HG03558 (cell line): ENCODE data around the gene ZNF136.

Experiments used
- ATAC-seq: cut with Tn5 transposase; IDR thresholded peaks from one replicate; pipeline ENCODE4 v1.9.1; 2021; ENCODE audit warnings: moderate number of reproducible peaks; ENCODE audit not compliant: unreplicated experiment; ENCODE audit errors: extremely low read depth

The ZNF136 gene

GRCh38 chr19:12180377-12180776, 17.5 kb downstream of the ZNF136 start:
- ATAC-seq: no peak

- ATAC-seq: no peak
Measured at GRCh38 chr19:12187625-12188024, 24.7 kb downstream of the ZNF136 start.

GRCh38 chr19:12194827-12195731, 32.2 kb downstream of the ZNF136 start:
- no peak for ATAC-seq

GRCh38 chr19:12198136-12198535, 35.2 kb downstream of the ZNF136 start:
- no peak for ATAC-seq

GRCh38 chr19:12199757-12200419, 37.0 kb downstream of the ZNF136 start:
- no peak for ATAC-seq

- ATAC-seq: no peak
Measured at GRCh38 chr19:12202250-12202649, 39.4 kb downstream of the ZNF136 start.

- no peak for ATAC-seq
Measured at GRCh38 chr19:12205296-12205695, 42.4 kb downstream of the ZNF136 start.

GRCh38 chr19:12208221-12208620, 45.3 kb downstream of the ZNF136 start:
- ATAC-seq: no peak

GRCh38 chr19:12217332-12217731, 54.4 kb downstream of the ZNF136 start:
- ATAC-seq: no peak

- ATAC-seq: no peak
Measured at GRCh38 chr19:12222980-12223630, 60.2 kb downstream of the ZNF136 start.

- no peak for ATAC-seq
Measured at GRCh38 chr19:12224676-12225075, 61.8 kb downstream of the ZNF136 start.

GRCh38 chr19:12229990-12230389, 67.1 kb downstream of the ZNF136 start:
- no peak for ATAC-seq

- no peak for ATAC-seq
Measured at GRCh38 chr19:12230751-12231733, 68.1 kb downstream of the ZNF136 start.

GRCh38 chr19:12232961-12233360, 70.1 kb downstream of the ZNF136 start:
- no peak for ATAC-seq

- no peak for ATAC-seq
Measured at GRCh38 chr19:12237143-12237839, 74.4 kb downstream of the ZNF136 start.
